Stimulated activated CD8-positive, alpha-beta memory T cell treated with anti-CD3 and anti-CD28 coated beads, Interleukin-15, amount 100 ng/mL, for 1 hour (primary cell): ENCODE results near the gene MEIS2.
"Not testable (repeated sequence)": the region's sequence is repeated elsewhere in the genome, so short reads cannot be mapped to it uniquely, and the experiment has no call there.

Experiments used
- DNase-seq: peaks from one replicate; pipeline ENCODE4 v3.0.0-alpha.2; 2020; ENCODE audit warnings: low read depth

Gene MEIS2

GRCh38 chr15:37008205-37008604 is 92.1 kb downstream of the MEIS2 start:
- DNase-seq, result no peak

- DNase-seq, result no peak
These were observed 93.0 kb downstream of the MEIS2 start for GRCh38 chr15:37007301-37007700.

GRCh38 chr15:37004981-37005735 is 95.2 kb downstream of the MEIS2 start:
- DNase-seq, result no peak

GRCh38 chr15:37004373-37004869 is 95.9 kb downstream of the MEIS2 start:
- no peak for DNase-seq

GRCh38 chr15:37002041-37002672 is 98.2 kb downstream of the MEIS2 start:
- no peak for DNase-seq

- no peak for DNase-seq
These were observed 98.9 kb downstream of the MEIS2 start for GRCh38 chr15:37001417-37001816.

- DNase-seq, result no peak
These were observed 100.6 kb downstream of the MEIS2 start for GRCh38 chr15:36999778-37000177.

- no peak for DNase-seq
These were observed 103.7 kb downstream of the MEIS2 start for GRCh38 chr15:36996538-36997181.

- no peak for DNase-seq
These were observed 104.2 kb downstream of the MEIS2 start for GRCh38 chr15:36996121-36996520.

GRCh38 chr15:36994790-36995189 is 105.6 kb downstream of the MEIS2 start:
- no peak for DNase-seq

GRCh38 chr15:36992454-36992853 is 107.9 kb downstream of the MEIS2 start:
- no peak for DNase-seq

GRCh38 chr15:36988947-36989346 is 111.4 kb downstream of the MEIS2 start:
- no peak for DNase-seq

- no peak for DNase-seq
These were observed 117.9 kb downstream of the MEIS2 start for GRCh38 chr15:36982430-36982829.

GRCh38 chr15:36980281-36980680 is 120.1 kb downstream of the MEIS2 start:
- DNase-seq, result not testable (repeated sequence)

- no peak for DNase-seq
These were observed 121.7 kb downstream of the MEIS2 start for GRCh38 chr15:36978625-36979024.

GRCh38 chr15:36978126-36978525 is 122.2 kb downstream of the MEIS2 start:
- DNase-seq, result no peak

- no peak for DNase-seq
These were observed 122.7 kb downstream of the MEIS2 start for GRCh38 chr15:36977659-36978058.

GRCh38 chr15:36972704-36973103 is 127.6 kb downstream of the MEIS2 start:
- no peak for DNase-seq

GRCh38 chr15:36970522-36970921 is 129.8 kb downstream of the MEIS2 start:
- no peak for DNase-seq

GRCh38 chr15:36967929-36968328 is 132.4 kb downstream of the MEIS2 start:
- DNase-seq, result no peak

GRCh38 chr15:36966708-36967107 is 133.6 kb downstream of the MEIS2 start:
- no peak for DNase-seq

- no peak for DNase-seq
These were observed 134.6 kb downstream of the MEIS2 start for GRCh38 chr15:36965570-36966342.
